SK-N-MC (cell line): ENCODE measurements around the gene HOXC4.

ENCODE experiments used
- DNase-seq: peaks from one replicate; pipeline ENCODE4 v3.0.0-alpha.2; 2011; ENCODE audit warnings: low read depth, low spot score
- H3K27ac ChIP-seq: fragments of 200-600 bp; sonication (generic); 2 replicates; pipeline ENCODE4 v1.5.1; 2016; ENCODE audit warnings: mixed run types
- H3K36me3 ChIP-seq: fragments of 200-600 bp; sonication (generic); 2 replicates; pipeline ENCODE4 v1.6.1; 2017; ENCODE audit warnings: antibody characterized with exemption, low read length, mixed read lengths; ENCODE audit not compliant: insufficient read depth
- H3K4me3 ChIP-seq: fragments of 200-600 bp; sonication (generic); 2 replicates; pipeline ENCODE4 v1.5.1; 2016
- H3K9ac ChIP-seq: fragments of 200-600 bp; sonication (generic); 2 replicates; pipeline ENCODE4 v1.8.0; 2017; ENCODE audit warnings: mixed run types, mixed read lengths; ENCODE audit not compliant: insufficient read length
- H3K9me3 ChIP-seq: fragments of 200-600 bp; sonication (generic); 2 replicates; pipeline ENCODE4 v1.6.1; 2017; ENCODE audit warnings: low read depth, mild to moderate bottlenecking, antibody characterized with exemption, low read length, moderate library complexity, mixed read lengths
- EZH2 ChIP-seq: fragments of 200-600 bp; sonication (generic); IDR thresholded peaks from one replicate; pipeline ENCODE4 v1.6.1; 2017; ENCODE audit warnings: antibody characterized with exemption
- FOXP2 ChIP-seq: optimal IDR thresholded peaks from 2 replicates; pipeline ENCODE3; 2011; ENCODE audit warnings: mild to moderate bottlenecking, moderate library complexity; ENCODE audit not compliant: insufficient read depth; ENCODE audit errors: extremely low read length, control extremely low read depth
- POLR2AphosphoS5 ChIP-seq: IDR thresholded peaks from 2 replicates; pipeline ENCODE4 v1.6.1; 2012; ENCODE audit warnings: mild to moderate bottlenecking, low read depth, low read length, borderline replicate concordance

HOXC4 gene

GRCh38 chr12:54032086-54032619, 21.5 kb upstream of the HOXC4 start:
- Histone ChIP-seq H3K9ac (no peak overlapping the region), H3K27ac (peak overlapping the region; percentile 61; the same call in 1 of the 2 replicates)
- TF ChIP-seq FOXP2 (no peak), EZH2 (no peak), POLR2AphosphoS5 (no peak)

DNA sequence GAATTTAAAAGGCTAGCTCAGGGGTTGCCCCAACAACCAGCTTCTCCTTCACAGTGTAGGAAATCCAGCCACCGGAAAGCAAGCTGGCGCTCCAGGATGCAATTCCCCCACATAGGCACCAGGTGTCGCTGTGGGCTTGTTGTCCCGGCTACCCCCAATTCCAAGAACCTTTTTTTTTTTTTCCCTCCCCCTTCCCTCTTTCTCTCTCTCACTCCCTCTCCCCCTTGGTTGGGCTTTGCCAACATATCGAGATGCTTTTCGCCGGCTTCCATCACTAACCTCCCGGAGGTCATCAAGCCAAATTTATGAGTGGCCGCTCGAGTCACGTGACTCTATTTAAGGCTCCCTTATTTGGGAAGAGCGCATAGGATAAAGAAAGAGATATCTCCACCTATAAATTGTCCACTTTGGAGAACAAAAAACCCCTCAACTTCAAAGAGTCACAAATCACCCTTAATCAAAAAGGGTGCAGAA, 21.0 kb upstream of the HOXC4 start, which contains the start of gene HOXC5:
Gene HOXC5 (plus strand): TSS at position 424 of the 474 bp plus-strand sequence. CDS start 73 bp downstream, outside the sequence.
- Histone ChIP-seq H3K9ac (no peak within 1 kb of the TSS), H3K4me3 (peak within 1 kb of the TSS; percentile 78), H3K36me3 (peaks cover 12% of the 10 kb centered on the region), H3K9me3 (no peaks in the 10 kb centered on the region), H3K27ac (peak within 1 kb of the TSS; percentile 61; the same call in 1 of the 2 replicates)
- TF ChIP-seq POLR2AphosphoS5 = no peak
- TF ChIP-seq EZH2 = no peak
- no peak for TF ChIP-seq FOXP2
- peak; percentile 81 for DNase-seq

More at GRCh38 chr12:54032086-54032619, 21.5 kb upstream of the HOXC4 start:
- DNase-seq = no peak
- Histone ChIP-seq H3K9me3 (no peaks in the 10 kb centered on the region), H3K4me3 (no peak overlapping the region), H3K36me3 (peaks cover 12% of the 10 kb centered on the region)

DNA sequence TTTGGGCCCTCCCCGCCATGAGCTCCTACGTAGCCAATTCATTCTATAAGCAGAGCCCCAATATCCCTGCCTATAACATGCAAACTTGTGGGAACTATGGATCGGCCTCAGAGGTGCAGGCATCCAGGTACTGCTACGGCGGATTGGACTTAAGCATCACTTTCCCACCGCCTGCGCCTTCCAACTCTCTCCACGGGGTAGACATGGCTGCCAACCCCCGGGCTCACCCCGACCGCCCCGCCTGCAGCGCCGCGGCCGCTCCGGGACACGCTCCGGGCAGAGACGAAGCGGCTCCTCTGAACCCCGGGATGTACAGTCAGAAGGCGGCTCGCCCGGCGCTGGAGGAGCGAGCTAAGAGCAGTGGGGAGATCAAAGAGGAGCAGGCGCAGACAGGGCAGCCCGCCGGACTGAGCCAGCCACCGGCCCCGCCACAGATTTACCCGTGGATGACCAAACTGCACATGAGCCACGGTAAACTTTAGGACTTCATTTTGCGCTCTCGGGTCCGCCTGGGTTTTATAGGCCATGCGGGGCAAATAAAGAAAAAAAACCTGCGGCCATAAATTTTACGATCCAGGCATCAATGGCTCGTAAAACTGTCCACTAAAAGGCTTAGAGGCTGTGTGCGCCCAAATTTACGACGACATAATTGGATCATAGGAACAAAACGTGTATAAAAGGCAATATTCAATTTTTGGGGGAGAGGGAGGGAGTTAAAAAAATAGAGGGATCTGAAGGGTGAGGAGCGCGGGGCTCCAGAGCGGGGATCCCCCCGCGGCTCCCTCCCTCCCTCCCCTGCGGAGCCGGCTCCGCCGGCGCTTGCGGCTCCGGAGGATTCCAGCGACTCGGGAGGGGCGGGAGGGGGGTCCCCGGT, 20.3 kb upstream of the HOXC4 start:
- Histone ChIP-seq H3K9me3 (no peaks in the 10 kb centered on the region), H3K4me3 (peak overlapping the region; percentile 78), H3K36me3 (peaks cover 11% of the 10 kb centered on the region), H3K27ac (peak overlapping the region; percentile 37; the same call in 1 of the 2 replicates), H3K9ac (no peak overlapping the region)
- no peak for TF ChIP-seq FOXP2
- TF ChIP-seq EZH2 = no peak
- TF ChIP-seq POLR2AphosphoS5 = peak; percentile 70; the same call in 1 of the 2 replicates
- DNase-seq = no peak

- H3K4me3 ChIP-seq = peak overlapping the region; percentile 78
- no peak for DNase-seq
- no peaks in the 10 kb centered on the region for H3K9me3 ChIP-seq
- no peak overlapping the region for H3K9ac ChIP-seq
- no peak overlapping the region for H3K27ac ChIP-seq
- TF ChIP-seq FOXP2 = no peak
- H3K36me3 ChIP-seq = peaks cover 8% of the 10 kb centered on the region
Measured at GRCh38 chr12:54033980-54034784, 19.5 kb upstream of the HOXC4 start.

DNA sequence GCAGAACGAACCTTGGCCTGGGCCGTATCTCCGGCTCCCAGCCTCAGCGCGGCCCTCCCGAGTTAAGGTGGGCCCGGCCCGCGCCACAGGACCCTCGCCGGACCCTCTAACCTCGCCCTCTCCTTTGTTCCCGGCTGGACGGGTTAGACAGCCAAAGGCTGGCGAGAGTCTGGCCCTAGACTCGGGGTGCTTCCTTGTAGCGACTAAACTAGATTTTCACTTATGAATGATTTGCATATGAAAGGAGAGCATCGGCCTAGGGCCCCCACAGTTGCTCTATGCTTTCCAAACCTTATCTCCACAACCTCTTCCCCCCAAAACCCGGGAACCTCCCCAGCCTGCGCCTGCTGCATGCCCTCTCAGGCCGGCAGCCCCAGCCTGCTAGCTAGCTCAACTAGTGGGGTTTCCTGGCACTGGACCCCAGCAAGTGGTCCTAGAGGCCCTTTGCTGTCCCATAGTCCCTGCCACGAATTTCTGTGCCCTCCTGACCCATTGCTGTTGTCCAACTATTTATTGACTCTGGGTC, 18.8 kb upstream of the HOXC4 start:
- no peak for DNase-seq
- Histone ChIP-seq H3K9ac (no peak overlapping the region), H3K27ac (no peak overlapping the region), H3K9me3 (no peaks in the 10 kb centered on the region), H3K4me3 (no peak overlapping the region), H3K36me3 (peaks cover 3% of the 10 kb centered on the region)
- TF ChIP-seq POLR2AphosphoS5 (no peak), FOXP2 (no peak), EZH2 (no peak)

DNA sequence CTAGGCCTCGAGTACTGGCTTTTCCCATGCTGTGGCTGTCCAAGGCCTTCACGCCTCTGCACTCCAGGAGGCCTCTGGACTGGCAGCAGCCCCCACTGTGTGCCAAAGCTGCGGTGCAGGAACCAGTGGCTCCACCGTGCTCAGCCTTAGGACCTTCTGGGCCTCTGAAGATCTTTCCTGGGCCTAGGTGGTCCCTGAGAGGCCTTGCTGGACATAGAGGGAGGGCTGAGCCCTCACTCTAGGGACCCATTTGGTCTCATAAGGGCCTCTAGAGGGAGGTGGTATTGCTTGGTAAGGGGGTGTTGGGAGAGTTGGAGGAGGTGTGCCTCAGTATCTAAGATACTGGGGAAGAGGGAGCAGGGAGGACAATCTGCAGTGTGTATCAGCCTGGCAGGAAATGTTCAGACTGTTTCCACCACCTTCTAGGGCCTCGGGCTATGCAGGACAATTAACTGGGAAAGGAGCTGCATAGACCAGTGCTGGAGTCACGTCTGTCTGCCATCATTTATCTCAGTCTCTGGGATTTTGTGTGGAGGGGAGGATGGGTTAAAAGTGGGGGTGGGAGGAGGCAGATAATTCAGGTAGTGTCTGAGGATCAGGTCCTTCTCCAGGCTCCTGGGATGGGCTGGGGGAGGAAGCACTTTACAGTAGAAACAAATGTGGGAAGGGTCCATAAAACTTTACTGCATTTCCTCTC, 17.9 kb upstream of the HOXC4 start:
- Histone ChIP-seq H3K9ac (no peak overlapping the region), H3K27ac (peak overlapping the region; percentile 80; the same call in 1 of the 2 replicates), H3K4me3 (peak overlapping the region; percentile 78), H3K36me3 (no peaks in the 10 kb centered on the region), H3K9me3 (no peaks in the 10 kb centered on the region)
- TF ChIP-seq EZH2 = no peak
- TF ChIP-seq POLR2AphosphoS5 = no peak
- no peak for TF ChIP-seq FOXP2
- DNase-seq = no peak

DNA sequence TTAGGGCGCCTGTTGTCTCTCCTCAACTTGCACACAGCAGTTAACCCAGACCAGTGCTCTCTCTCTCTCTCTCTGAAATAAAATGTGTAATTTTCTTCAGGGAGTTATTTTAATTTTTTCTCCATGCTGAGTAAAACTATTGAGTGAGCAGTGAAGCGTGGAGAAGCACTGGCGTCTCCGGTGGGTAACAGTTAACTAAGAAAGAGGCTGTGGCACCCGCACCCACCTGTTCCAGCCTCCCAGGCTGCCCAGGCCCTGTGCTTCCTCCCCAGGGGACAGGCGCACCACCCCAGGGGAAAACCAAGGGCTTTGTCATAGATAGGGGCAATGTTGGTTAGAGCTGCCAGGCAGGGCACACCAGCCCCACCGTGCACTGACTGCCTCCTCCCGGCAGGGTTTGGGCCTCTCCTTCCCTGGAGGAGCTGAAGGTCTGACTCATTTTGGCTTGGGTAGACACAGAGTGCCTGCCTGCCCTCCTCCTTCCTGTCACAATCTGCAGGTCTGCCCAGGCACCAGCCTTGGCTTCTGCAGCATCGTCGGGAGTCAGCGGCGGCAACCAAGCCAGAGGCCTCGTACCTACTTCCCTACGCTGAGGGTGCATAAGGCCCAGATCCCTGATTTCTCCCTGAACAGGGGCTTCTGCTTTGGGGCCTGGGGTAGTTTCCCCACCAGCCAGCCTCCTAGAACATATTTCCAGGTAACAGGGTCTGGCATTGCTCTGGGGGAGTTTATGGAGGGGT, 16.8 kb upstream of the HOXC4 start:
- TF ChIP-seq POLR2AphosphoS5 (no peak), EZH2 (no peak), FOXP2 (no peak)
- no peaks in the 10 kb centered on the region for H3K9me3 ChIP-seq
- no peak overlapping the region for H3K9ac ChIP-seq
- no peak for DNase-seq
- H3K4me3 ChIP-seq = peak overlapping the region; percentile 78
- H3K36me3 ChIP-seq = no peaks in the 10 kb centered on the region
- H3K27ac ChIP-seq = peak overlapping the region; percentile 80
